Activated B cell treated with CpG ODN at 0.5 μM for 24 hours (primary cell): ENCODE measurements around the gene NANOS3. TPM values are rescaled to one million over a fixed set of nuclear protein-coding genes. Genes with fewer than 3 reads are reported as not detected.
"Not testable (repeated sequence)": the region's sequence is repeated elsewhere in the genome, so short reads cannot be mapped to it uniquely, and the experiment has no call there.

ENCODE experiments used
- ATAC-seq: fragments of 200-7000 bp; cut with Tn5 transposase; one replicate; pipeline ENCODE4 v1.10.0; 2021; ENCODE audit warnings: low read depth, mild to moderate bottlenecking, moderate library complexity
- CTCF ChIA-PET: fragments of 350-600 bp; sonication (Branson Sonifier 250); formaldehyde crosslinking; loops from one replicate; lab custom pipeline; 2021; ENCODE audit warnings: antibody characterized with exemption; lab: Charles Lee
- POLR2A ChIA-PET: fragments of 350-600 bp; sonication (Branson Sonifier 250); formaldehyde crosslinking; loops from one replicate; lab custom pipeline; 2021; ENCODE audit warnings: antibody characterized with exemption; lab: Charles Lee
- DNase-seq: peaks from one replicate; pipeline ENCODE4 v3.0.0; 2022
- H3K27ac Mint-ChIP-seq: one replicate; pipeline ENCODE4 v1.8.0; 2020; ENCODE audit warnings: mixed read lengths
- H3K27me3 Mint-ChIP-seq: one replicate; pipeline ENCODE4 v1.8.0; 2021; ENCODE audit warnings: mixed read lengths
- H3K36me3 Mint-ChIP-seq: one replicate; pipeline ENCODE4 v1.8.0; 2021; ENCODE audit warnings: low read depth, mixed read lengths
- H3K4me1 Mint-ChIP-seq: one replicate; pipeline ENCODE4 v1.8.0; 2021; ENCODE audit warnings: mixed read lengths
- H3K4me3 Mint-ChIP-seq: one replicate; pipeline ENCODE4 v1.8.0; 2020; ENCODE audit warnings: mild to moderate bottlenecking, mixed read lengths
- H3K9me3 Mint-ChIP-seq: one replicate; pipeline ENCODE4 v1.8.0; 2020; ENCODE audit warnings: mixed read lengths
- intact Hi-C: fragments of 100-400 bp; cut with micrococcal nuclease; formaldehyde crosslinking; loops from one replicate; pipeline ENCODE4 v1.15.1; 2024
- total RNA-seq: library from RNA; stranded (reverse); gene quantifications from 2 replicates; pipeline ENCODE4 v1.2.3, GENCODE V29; 2022
- TF ChIP-seq, protein P1 (sequence below): fragments of 200-600 bp; IDR thresholded peaks from one replicate; pipeline ENCODE4 v1.8.0; 2022; ENCODE audit warnings: antibody characterized with exemption, mild to moderate bottlenecking

NANOS3 gene
- total RNA-seq, 1 donor from 2014 or later, result not detected

DNA sequence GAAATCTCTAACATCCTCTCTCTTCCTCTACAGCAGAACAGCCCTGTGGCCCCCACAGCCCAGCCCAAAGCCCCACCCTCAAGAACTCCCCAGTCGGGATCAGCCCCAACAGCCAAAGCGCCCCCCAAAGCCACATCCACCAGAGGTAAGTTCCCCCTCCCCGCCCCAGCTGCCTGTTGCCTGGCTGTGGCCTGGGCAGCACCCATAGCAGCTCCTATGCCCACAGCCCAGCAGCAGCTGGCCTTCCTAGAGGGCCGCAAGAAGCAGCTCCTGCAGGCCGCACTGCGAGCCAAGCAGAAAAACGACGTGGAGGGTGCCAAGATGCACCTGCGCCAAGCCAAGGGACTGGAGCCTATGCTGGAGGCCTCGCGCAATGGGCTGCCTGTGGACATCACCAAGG, 43.6 kb downstream of the NANOS3 start:
- intact Hi-C loops, result no loop called here
- Mint-ChIP-seq H3K4me1 (no peaks in the 10 kb centered on the region), H3K4me3 (no peak overlapping the region), H3K27me3 (no peaks in the 10 kb centered on the region), H3K27ac (no peak overlapping the region), H3K36me3 (peaks cover 69% of the 10 kb centered on the region), H3K9me3 (peaks cover 3% of the 10 kb centered on the region)
- ATAC-seq (no peak), DNase-seq (no peak)
- ChIA-PET CTCF (no interaction called here), POLR2A (interaction anchor here (1.0 kb wide), 1 partner anchor 111 kb away, joined by 4 read pairs; the partner anchor contains the start of gene IL27RA)
- TF ChIP-seq, protein P1, sequence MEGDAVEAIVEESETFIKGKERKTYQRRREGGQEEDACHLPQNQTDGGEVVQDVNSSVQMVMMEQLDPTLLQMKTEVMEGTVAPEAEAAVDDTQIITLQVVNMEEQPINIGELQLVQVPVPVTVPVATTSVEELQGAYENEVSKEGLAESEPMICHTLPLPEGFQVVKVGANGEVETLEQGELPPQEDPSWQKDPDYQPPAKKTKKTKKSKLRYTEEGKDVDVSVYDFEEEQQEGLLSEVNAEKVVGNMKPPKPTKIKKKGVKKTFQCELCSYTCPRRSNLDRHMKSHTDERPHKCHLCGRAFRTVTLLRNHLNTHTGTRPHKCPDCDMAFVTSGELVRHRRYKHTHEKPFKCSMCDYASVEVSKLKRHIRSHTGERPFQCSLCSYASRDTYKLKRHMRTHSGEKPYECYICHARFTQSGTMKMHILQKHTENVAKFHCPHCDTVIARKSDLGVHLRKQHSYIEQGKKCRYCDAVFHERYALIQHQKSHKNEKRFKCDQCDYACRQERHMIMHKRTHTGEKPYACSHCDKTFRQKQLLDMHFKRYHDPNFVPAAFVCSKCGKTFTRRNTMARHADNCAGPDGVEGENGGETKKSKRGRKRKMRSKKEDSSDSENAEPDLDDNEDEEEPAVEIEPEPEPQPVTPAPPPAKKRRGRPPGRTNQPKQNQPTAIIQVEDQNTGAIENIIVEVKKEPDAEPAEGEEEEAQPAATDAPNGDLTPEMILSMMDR, result no peak

GRCh38 chr19:13920940-13921747, 44.2 kb downstream of the NANOS3 start:
- ATAC-seq (peak; percentile 82), DNase-seq (no peak)
- POLR2A ChIA-PET, result interaction anchor here (0.6 to 1.0 kb wide), 2 partner anchors 110 to 127 kb away, joined by 3 to 4 read pairs; partner anchors contain the start of gene IL27RA
- intact Hi-C loops, result loop anchor here (1.0 kb wide), 1 partner anchor 15 kb away; the partner anchor contains the start of genes BRME1 and CC2D1A
- TF ChIP-seq, protein P1, result no peak
- H3K9me3 Mint-ChIP-seq, result peaks cover 3% of the 10 kb centered on the region
- H3K4me1 Mint-ChIP-seq, result no peaks in the 10 kb centered on the region
- no peak overlapping the region for H3K27ac Mint-ChIP-seq
- H3K27me3 Mint-ChIP-seq, result no peaks in the 10 kb centered on the region
- CTCF ChIA-PET, result interaction anchor here (0.9 kb wide), 1 partner anchor 110 kb away, joined by 3 read pairs; the partner anchor contains the start of gene IL27RA
- no peak overlapping the region for H3K4me3 Mint-ChIP-seq
- H3K36me3 Mint-ChIP-seq, result peaks cover 66% of the 10 kb centered on the region

DNA sequence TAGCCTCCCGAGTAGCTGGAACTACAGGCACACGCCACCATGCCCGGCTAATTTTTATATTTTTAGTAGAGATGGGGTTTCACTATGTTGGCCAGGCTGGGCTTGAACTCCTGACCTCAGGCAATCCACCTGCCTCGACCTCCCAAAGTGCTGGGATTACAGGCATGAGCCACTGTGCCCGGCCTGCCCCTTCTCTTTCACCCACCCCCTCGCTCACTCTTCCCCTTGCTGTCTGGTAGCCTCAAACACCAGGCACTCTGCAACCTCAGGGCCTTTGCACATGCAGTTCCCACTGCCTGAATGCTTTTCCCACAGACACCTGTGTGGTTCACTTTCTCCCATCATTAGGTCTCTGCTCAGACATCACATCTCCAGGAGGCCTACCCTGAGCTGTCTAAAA, 45.2 kb downstream of the NANOS3 start:
- H3K27me3 Mint-ChIP-seq, H3K27ac Mint-ChIP-seq, H3K9me3 Mint-ChIP-seq, POLR2A ChIA-PET, DNase-seq, ATAC-seq, CTCF ChIA-PET, H3K4me3 Mint-ChIP-seq, H3K4me1 Mint-ChIP-seq, intact Hi-C loops: not testable (repeated sequence)
- peaks cover 68% of the 10 kb centered on the region for H3K36me3 Mint-ChIP-seq

DNA sequence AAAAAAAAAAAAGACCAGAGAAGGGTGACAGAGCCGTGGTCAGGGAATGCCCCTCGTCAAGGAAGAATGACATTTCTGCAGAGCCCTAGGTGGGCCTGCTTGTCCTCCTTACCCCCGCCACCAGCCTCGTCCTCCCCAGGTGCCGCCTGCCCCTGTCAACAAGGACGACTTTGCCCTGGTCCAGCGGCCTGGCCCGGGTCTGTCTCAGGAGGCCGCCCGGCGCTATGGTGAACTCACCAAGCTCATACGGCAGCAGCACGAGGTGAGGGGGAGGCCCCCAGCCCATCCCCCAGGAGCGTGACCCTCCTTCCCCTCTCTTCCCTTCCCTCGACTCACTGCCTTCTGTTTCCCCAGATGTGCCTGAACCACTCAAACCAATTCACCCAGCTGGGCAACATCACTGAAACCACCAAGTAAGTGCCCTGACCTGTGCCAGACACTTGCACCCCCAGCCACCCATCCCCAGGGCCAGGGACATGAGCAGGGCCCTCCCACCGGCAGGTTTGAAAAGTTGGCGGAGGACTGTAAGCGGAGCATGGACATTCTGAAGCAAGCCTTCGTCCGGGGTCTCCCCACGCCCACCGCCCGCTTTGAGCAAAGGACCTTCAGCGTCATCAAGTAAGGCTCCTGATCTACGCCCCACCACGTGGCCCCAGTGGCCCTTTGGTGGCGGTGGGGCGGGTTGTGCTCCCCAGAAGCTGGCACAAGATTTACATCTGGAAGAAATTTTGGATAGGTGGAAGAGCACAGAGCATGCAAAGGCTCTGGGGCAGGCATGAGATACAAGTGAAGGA, 46.5 kb downstream of the NANOS3 start:
- intact Hi-C loops, result no loop called here
- Mint-ChIP-seq H3K9me3 (peaks cover 3% of the 10 kb centered on the region), H3K4me1 (no peaks in the 10 kb centered on the region), H3K27ac (no peak overlapping the region), H3K36me3 (peaks cover 69% of the 10 kb centered on the region), H3K4me3 (no peak overlapping the region), H3K27me3 (no peaks in the 10 kb centered on the region)
- POLR2A ChIA-PET, result no interaction called here
- CTCF ChIA-PET, result no interaction called here
- DNase-seq (no peak), ATAC-seq (no peak)
- TF ChIP-seq, protein P1, result no peak

DNA sequence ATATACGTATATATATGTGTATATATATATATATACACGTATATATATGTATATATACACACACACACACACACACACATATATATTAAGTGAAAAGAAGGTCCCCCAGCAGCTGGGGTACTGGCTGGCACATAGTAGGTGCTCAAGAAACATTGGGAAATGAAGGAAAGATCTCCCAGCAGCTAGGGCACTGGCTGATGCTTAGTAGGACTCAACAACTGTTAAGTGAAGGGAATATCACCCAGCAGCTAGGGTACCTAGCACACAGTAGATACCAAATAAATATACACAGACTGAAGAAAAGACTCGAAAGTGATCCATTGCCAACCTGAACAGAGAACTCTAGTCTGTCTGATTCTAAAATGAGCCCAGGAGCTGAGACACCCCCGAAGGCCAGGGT, 49.1 kb downstream of the NANOS3 start:
- no peak overlapping the region for H3K27ac Mint-ChIP-seq
- no peak for DNase-seq
- H3K4me3 Mint-ChIP-seq, result no peak overlapping the region
- no peak for ATAC-seq
- peaks cover 58% of the 10 kb centered on the region for H3K36me3 Mint-ChIP-seq
- no peaks in the 10 kb centered on the region for H3K27me3 Mint-ChIP-seq
- POLR2A ChIA-PET, result no interaction called here
- peaks cover 2% of the 10 kb centered on the region for H3K9me3 Mint-ChIP-seq
- intact Hi-C loops, result no loop called here
- no peaks in the 10 kb centered on the region for H3K4me1 Mint-ChIP-seq
- CTCF ChIA-PET, result no interaction called here
- TF ChIP-seq, protein P1, result no peak
